GM18861 (cell line): ENCODE results near the gene CREBBP.

Experiments used
- ATAC-seq: cut with Tn5 transposase; IDR thresholded peaks from one replicate; pipeline ENCODE4 v1.9.1; 2021; ENCODE audit not compliant: unreplicated experiment

The CREBBP gene

GRCh38 chr16:3681206-3681605, 199.3 kb downstream of the CREBBP start:
- ATAC-seq, result no peak

- ATAC-seq, result no peak
These were observed 202.5 kb downstream of the CREBBP start for GRCh38 chr16:3677994-3678393.

GRCh38 chr16:3675601-3676130, 204.8 kb downstream of the CREBBP start:
- ATAC-seq, result no peak
